NCI-H2081 treated with DMSO at 0.1 percent for 48 hours (cell line): Measurements from ENCODE around the gene NRCAM.

Source experiments
- DNase-seq: peaks from one replicate; lab custom pipeline; 2025; lab: John Stamatoyannopoulos, UW

NRCAM gene

GRCh38 chr7:108202743-108203142 lies 253.5 kb downstream of the NRCAM start:
- no peak for DNase-seq

GRCh38 chr7:108201766-108202165 lies 254.5 kb downstream of the NRCAM start:
- peak; percentile 33 for DNase-seq

- DNase-seq, result no peak
Observed at GRCh38 chr7:108200326-108200725, 255.9 kb downstream of the NRCAM start.

GRCh38 chr7:108197371-108198091 lies 258.7 kb downstream of the NRCAM start:
- no peak for DNase-seq

GRCh38 chr7:108196004-108196403 lies 260.2 kb downstream of the NRCAM start:
- DNase-seq, result no peak

- no peak for DNase-seq
Observed at GRCh38 chr7:108193594-108194498, 262.4 kb downstream of the NRCAM start.

GRCh38 chr7:108190891-108191290 lies 265.3 kb downstream of the NRCAM start:
- no peak for DNase-seq

GRCh38 chr7:108189733-108190388 lies 266.4 kb downstream of the NRCAM start:
- no peak for DNase-seq

- no peak for DNase-seq
Observed at GRCh38 chr7:108188724-108189123, 267.5 kb downstream of the NRCAM start.

- DNase-seq, result peak; percentile 40
Observed at GRCh38 chr7:108181073-108181985, 274.9 kb downstream of the NRCAM start.

- DNase-seq, result peak; percentile 97
Observed at GRCh38 chr7:108178398-108178797, 277.8 kb downstream of the NRCAM start.

- DNase-seq, result no peak
Observed at GRCh38 chr7:108171164-108171563, 285.1 kb downstream of the NRCAM start.

GRCh38 chr7:108170251-108170650 lies 286.0 kb downstream of the NRCAM start:
- DNase-seq, result no peak

- no peak for DNase-seq
Observed at GRCh38 chr7:108167460-108167859, 288.8 kb downstream of the NRCAM start.

- no peak for DNase-seq
Observed at GRCh38 chr7:108166687-108167086, 289.5 kb downstream of the NRCAM start.

- DNase-seq, result no peak
Observed at GRCh38 chr7:108165723-108166122, 290.5 kb downstream of the NRCAM start.

- no peak for DNase-seq
Observed at GRCh38 chr7:108164946-108165345, 291.3 kb downstream of the NRCAM start.

GRCh38 chr7:108164342-108164741 lies 291.9 kb downstream of the NRCAM start:
- no peak for DNase-seq

GRCh38 chr7:108158776-108159175 lies 297.5 kb downstream of the NRCAM start:
- no peak for DNase-seq

- DNase-seq, result no peak
Observed at GRCh38 chr7:108157606-108158335, 298.5 kb downstream of the NRCAM start.
